NCI-H510A (cell line): ENCODE results near the gene ARHGAP6.

Experiments
- DNase-seq: peaks from one replicate; lab custom pipeline; 2025; lab: John Stamatoyannopoulos, UW

Gene ARHGAP6

DNA sequence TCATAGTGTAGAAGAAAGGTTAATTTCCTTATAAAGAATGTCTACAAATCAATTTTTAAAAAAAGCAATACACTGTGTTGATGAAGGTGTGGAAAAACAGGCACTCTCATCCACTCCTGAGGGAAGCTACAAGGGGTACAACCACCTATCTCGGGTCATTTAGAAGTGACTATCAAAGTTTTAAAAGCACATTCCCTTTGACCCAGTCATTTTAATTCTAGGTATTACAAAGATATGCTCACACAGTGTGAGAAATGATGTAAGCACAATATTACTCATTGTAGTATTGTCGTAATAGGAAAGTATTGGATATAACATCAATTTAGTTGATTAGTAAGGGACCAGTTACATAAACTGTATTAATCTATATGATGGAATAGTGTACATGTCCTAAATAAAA lies 562.0 kb downstream of the ARHGAP6 start:
- no peak for DNase-seq

DNA sequence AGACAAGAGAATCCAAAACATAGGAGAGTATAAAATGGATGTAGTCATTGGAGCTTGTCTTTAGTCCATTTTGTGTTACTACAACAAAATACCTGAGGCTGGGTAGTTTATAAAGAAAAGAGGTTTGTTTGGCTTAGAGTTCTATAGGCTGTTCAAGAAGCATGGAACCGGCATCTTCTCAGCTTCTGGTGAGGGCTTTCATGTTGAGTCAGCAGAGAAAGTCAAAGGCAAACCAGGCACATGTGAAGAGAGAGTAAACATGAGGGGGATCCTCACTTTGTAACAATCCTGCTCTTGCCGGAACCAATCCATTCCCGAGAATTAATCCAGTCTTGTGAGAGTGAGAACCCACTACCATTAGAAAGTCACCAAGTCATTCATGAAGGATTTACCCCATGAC lies 562.7 kb downstream of the ARHGAP6 start:
- DNase-seq: no peak

DNA sequence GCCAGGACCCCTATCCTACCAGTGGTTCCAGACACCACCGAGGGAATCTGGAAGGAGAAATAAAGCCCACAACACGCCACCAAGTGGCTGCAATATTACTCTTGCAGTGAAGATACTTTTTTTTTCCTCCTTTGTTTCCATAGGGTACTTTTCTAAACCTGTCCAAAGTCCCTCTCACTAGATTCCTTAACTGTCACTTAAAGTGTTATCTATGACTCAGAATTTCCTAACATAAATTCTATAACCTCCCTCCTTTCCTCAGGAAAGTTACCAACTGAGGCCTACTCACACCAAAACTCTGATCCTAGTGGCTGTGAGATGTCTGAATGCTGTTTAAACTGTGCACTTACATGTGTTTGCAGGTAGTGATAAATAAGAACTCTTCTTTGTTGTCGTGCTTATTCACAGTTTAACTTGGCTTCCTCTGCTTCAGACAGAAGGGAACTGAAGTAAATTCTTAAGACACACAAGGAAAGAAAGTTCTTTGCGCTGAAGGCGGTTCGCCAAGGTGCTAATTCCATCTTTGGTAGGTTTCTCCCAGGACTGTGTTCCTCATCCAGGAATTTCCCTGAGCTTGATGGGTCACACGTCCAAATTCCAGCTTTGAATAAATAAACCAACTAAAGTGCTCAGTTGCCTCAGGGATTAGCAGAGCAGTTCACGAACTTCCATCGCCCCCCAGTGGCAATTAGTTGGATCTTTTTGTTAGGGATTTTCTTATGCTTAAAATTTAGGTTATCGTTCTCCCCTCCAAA lies 565.3 kb downstream of the ARHGAP6 start:
- DNase-seq: peak; percentile 7

DNA sequence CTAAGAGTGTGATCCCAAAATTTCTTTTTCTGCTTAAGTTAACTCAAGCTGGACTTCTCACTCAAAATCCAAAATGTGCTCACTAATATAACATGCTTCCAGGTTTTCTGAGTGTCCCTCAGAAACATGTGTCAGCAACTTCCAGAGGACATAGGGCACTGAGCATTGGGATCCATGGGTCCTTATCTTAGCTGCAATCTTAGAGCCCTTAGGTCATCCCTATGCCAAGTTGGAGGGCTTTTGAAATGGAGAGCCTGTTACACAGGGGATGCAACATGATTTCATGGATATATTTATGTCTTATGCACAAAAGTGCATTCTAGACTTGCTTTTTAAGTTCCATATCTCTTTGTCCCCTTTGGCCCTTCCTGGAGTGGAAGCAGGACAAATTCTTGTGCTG lies 566.3 kb downstream of the ARHGAP6 start:
- DNase-seq: no peak

DNA sequence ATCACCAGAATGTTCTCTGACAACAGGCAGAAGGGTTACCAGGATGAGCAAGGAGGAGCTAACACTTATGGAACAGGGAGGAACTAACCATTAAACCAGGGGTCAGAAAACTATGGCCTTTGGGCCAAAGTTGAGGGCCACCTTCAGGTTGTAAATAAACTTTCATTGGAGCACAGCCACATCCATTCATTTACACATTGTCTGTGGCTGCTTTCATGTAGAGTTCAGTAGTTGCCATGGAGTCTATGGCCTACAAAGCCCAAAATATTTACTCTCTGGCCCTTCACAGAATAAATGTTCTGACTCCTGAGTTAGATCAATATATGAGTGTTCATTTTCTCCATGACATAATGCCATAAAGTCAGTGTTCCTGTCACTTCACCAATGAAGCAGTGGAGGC lies 567.8 kb downstream of the ARHGAP6 start:
- DNase-seq: no peak

DNA sequence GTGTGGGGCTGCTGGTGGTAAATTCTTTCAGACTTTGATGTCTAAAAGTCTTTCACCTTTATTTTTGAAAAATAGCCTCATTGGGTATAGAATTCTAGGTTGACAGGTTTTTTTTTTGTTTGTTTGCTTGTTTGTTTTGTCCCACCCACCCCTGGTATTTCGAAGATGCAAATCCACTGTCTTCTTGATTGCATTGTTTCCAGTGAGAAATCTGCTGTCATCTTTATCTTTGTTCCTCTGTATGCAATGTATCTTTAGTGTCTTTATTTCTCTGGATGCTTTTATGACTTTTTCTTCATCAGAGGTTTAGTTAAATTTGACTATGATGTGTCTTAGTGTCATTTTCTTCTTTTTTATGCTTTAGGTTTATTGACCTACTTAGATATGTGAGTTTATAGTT lies 575.9 kb downstream of the ARHGAP6 start:
- no peak for DNase-seq
